Aorta (tissue), 5 donors: ENCODE measurements around the gene RAB20. TPM values are rescaled to one million over a fixed set of nuclear protein-coding genes. Genes with fewer than 3 reads are reported as not detected.

Experiments used
- ATAC-seq: fragments of 200-7000 bp; cut with Tn5 transposase; one replicate; pipeline ENCODE4 v1.9.1; 2022; ENCODE audit warnings: moderate library complexity; ENCODE audit not compliant: low FRiP score
- DNase-seq, 2 donors: peaks; one replicate each; pipeline ENCODE4 v3.0.0-alpha.2; 2020
- H3K27ac ChIP-seq, 2 donors: one replicate each; pipeline ENCODE4 v1.5.1; 2013; ENCODE audit warnings: low read length in 2 of 2, mild to moderate bottlenecking in 2 of 2, moderate library complexity in 2 of 2, control low read depth in 1 of 2, inconsistent platforms in 1 of 2, low read depth in 1 of 2
- H3K27me3 ChIP-seq, 2 donors: one replicate each; pipeline ENCODE4 v1.6.1; 2013; ENCODE audit warnings: control low read depth in 1 of 2, low read length in 1 of 2, mild to moderate bottlenecking in 1 of 2, moderate library complexity in 1 of 2; ENCODE audit not compliant: insufficient read depth in 2 of 2, control insufficient read depth in 1 of 2
- H3K36me3 ChIP-seq, 2 donors: one replicate each; pipeline ENCODE4 v1.6.1; 2013; ENCODE audit warnings: control low read depth in 1 of 2, low read length in 1 of 2, mild to moderate bottlenecking in 1 of 2; ENCODE audit not compliant: insufficient read depth in 2 of 2, control insufficient read depth in 1 of 2
- H3K4me1 ChIP-seq, 2 donors: one replicate each; pipeline ENCODE4 v1.6.1; 2013; ENCODE audit warnings: low read length in 2 of 2, control low read depth in 1 of 2, mild to moderate bottlenecking in 1 of 2, moderate library complexity in 1 of 2; ENCODE audit not compliant: insufficient read depth in 2 of 2, control insufficient read depth in 1 of 2
- H3K4me3 ChIP-seq, 2 donors: one replicate each; pipeline ENCODE4 v1.5.1; 2013; ENCODE audit warnings: low read length in 2 of 2, control low read depth in 1 of 2, mild to moderate bottlenecking in 1 of 2
- H3K9me3 ChIP-seq: one replicate; pipeline ENCODE4 v1.6.1; 2013; ENCODE audit warnings: mild to moderate bottlenecking, low read length; ENCODE audit not compliant: control insufficient read depth
- WGBS, 2 donors: extraction: QIAGEN DNeasy Blood & Tissue Kit; methylation state at CpG; one replicate each; pipeline ENCODE4 v1.1.7; 2013; 5-methylcytosine and 5-hydroxymethylcytosine counted together
- intact Hi-C, 2 donors: fragments of 100-400 bp; cut with DNase I; formaldehyde crosslinking; loops; one replicate each; pipeline versions ENCODE4 v1.14.2 to v1.15.0; 2022
- polyA plus RNA-seq, 2 donors: library from polyadenylated mRNA; stranded (reverse); fragments of 200-250 nt; gene quantifications; one replicate each; pipeline ENCODE4 v1.2.3, GENCODE V29; 2013
- total RNA-seq, 2 donors: library from RNA; stranded (reverse); fragmentation: NEBNext Ultra II Directional; extraction: Animal tissue kit (Norgen Biotek cat#: 25700); gene quantifications; one replicate each; pipeline ENCODE4 v1.2.1, GENCODE V29; 2021
- donor health status: healthy with polysubstance abuse.
- donor health status: Bipolar disorder and iron deficiency.
- donor health status: DM: no; HTN: no; CAD: no.
- donor health status: DM: no; HTN: no; CAD: no.
- donor health status: DM: yes; HTN: yes; CAD: no.

RAB20 gene
- total and polyA plus RNA-seq, 4 donors, result 12.9 to 22.4 (median 17.5) TPM

DNA sequence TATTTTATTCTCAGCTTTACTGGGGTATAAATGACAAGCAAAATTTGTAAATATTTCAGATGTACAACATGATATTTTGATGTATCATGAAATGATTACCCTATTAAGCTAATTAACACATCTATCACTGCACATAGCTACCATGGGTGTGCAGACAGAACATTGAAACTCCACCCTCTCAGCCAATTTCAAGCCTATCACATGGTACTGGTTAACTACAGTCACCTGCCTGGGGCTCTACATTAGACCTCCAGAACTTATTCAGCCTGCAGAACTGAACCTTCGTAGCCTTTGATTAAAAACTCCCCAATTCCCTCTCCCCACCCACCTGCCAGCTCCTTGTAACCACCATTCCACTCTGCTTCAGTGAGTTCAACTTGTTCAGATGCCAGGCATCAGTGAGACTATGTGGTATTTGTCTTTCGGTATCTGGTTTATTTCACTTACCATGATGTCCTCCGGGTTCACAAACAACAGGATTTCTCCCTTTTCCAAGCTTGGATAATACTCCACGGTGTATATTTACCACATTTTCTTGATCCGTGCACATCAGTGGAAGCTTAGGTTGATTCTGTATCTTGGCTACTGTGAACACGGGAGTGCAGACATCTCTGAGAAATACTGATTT, 19.2 kb downstream of the RAB20 start:
- WGBS, 2 donors, result 46 to 54% methylated on average over 6 of the region's 6 CpGs
- Histone ChIP-seq H3K9me3 (no peaks in the 10 kb centered on the region), H3K27ac (no peak overlapping the region), H3K4me1 (no peaks in the 10 kb centered on the region), H3K4me3 (no peak overlapping the region), H3K36me3 (no peaks in the 10 kb centered on the region), H3K27me3 (no peaks in the 10 kb centered on the region)
- ATAC-seq, result no peak
- intact Hi-C loops, result no loop called here
- DNase-seq, result no peak

DNA sequence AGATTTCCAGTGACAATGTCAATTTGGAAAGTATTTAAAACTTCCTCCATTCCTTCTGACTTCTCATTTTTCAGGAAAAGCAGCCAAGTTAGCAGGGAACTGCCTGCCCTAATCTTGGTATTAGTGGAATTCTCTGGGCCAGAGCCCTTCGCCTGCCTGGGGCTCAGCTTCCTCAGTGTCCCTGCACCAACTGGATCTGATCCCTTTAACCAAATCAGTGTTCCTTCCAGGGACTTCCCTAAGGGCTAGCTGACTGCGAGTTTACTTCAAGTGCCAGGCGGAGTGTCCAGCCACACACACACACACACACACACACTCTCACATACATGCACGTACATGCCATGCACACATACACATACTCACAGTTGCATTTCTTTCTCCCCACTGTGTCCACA, 20.0 kb downstream of the RAB20 start:
- H3K27ac ChIP-seq, result peak overlapping the region; percentile 3 to 52
- H3K36me3 ChIP-seq, result no peaks in the 10 kb centered on the region
- H3K9me3 ChIP-seq, result no peaks in the 10 kb centered on the region
- ATAC-seq, result peak; percentile 58
- H3K27me3 ChIP-seq, result no peaks in the 10 kb centered on the region
- H3K4me1 ChIP-seq, result no peaks in the 10 kb centered on the region
- intact Hi-C loops, result no loop called here
- WGBS, 2 donors, result 3 to 4% methylated on average over 4 of the region's 4 CpGs
- no peak overlapping the region for H3K4me3 ChIP-seq
- DNase-seq, result peak in 1 of 2 donors; percentile 63

DNA sequence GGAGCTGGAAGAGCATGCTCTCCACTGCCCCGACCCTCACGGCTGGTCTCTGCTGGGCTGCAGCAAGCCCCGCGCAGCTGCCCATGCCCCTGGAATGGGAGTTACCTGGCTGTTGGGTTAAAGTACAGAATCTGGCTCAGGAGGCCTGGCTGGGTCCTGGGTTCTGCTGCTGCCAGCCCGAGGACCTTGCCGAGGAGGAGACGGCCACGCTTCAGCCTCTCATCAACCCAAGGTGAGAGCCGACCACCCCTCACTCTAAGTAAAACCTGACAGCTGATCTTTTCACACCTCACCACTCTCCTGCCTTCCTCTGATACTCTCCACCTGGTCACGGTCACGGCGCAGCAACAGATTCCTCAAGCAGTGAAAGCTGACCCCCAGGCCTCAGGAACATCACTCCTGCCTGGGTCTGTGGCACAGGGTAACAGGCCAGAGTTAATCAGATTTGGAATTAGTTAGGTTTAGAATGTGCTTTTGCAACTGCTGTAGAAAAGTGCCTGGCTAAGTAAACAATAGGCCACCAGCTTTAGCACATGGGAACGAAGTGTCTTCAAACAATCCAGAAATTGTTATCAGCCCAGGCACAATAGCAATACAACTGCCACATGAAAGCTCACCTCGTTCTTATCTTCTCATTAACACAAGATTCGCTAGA, 20.5 kb downstream of the RAB20 start:
- no peaks in the 10 kb centered on the region for H3K9me3 ChIP-seq

GRCh38 chr13:110539894-110540293, 21.6 kb downstream of the RAB20 start:
- WGBS, 2 donors, result 33 to 44% methylated on average over 5 of the region's 5 CpGs
- no peak for DNase-seq
- Histone ChIP-seq H3K27me3 (no peaks in the 10 kb centered on the region), H3K4me3 (no peak overlapping the region), H3K36me3 (no peaks in the 10 kb centered on the region), H3K27ac (peak overlapping the region in 1 of 2 donors; percentile 32), H3K9me3 (no peaks in the 10 kb centered on the region), H3K4me1 (no peaks in the 10 kb centered on the region)
- intact Hi-C loops, result no loop called here
- ATAC-seq, result no peak

More for the DNA sequence above, 20.5 kb downstream of the RAB20 start:
- no peak for ATAC-seq
- peak in 1 of 2 donors; percentile 57 for DNase-seq
- 56 to 58% methylated on average over 15 of the region's 15 CpGs for WGBS, 2 donors
- Histone ChIP-seq H3K4me1 (no peaks in the 10 kb centered on the region), H3K27me3 (no peaks in the 10 kb centered on the region), H3K4me3 (no peak overlapping the region), H3K27ac (peak overlapping the region; percentile 49 to 52), H3K36me3 (no peaks in the 10 kb centered on the region)
- intact Hi-C loops, result no loop called here

DNA sequence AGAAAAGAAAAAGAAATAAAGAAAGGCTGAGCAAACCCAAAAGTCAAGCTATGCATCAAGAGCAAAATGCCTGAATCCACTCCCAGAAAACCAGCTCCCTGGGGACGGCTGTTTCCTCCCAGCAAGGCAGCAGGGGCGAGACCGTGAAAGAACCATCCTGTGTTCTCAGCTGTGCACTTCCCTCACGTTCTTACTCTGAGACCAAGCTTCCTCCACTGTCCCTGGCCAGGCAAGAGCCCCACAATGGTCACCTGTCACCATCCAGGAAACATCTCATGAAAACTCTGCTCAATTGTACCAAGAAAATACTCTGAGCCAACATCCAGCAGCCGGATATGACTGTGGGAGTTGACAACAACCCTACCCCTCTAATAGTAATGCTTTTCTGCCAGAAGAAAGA, 22.9 kb downstream of the RAB20 start:
- ATAC-seq (peak; percentile 62), DNase-seq (peak in 1 of 2 donors; percentile 79)
- peak overlapping the region in 1 of 2 donors; percentile 43 for H3K27ac ChIP-seq
- H3K4me1 ChIP-seq, result no peaks in the 10 kb centered on the region
- WGBS, 2 donors, result 2 to 4% methylated on average over 5 of the region's 5 CpGs
- no peaks in the 10 kb centered on the region for H3K36me3 ChIP-seq
- no peaks in the 10 kb centered on the region for H3K27me3 ChIP-seq
- intact Hi-C loops, result no loop called here
- H3K4me3 ChIP-seq, result no peak overlapping the region
- H3K9me3 ChIP-seq, result no peaks in the 10 kb centered on the region

GRCh38 chr13:110536006-110536693, 25.4 kb downstream of the RAB20 start:
- 88 to 91% methylated on average over 18 of the region's 18 CpGs for WGBS, 2 donors
- Histone ChIP-seq H3K36me3 (no peaks in the 10 kb centered on the region), H3K27me3 (no peaks in the 10 kb centered on the region), H3K27ac (no peak overlapping the region), H3K9me3 (no peaks in the 10 kb centered on the region), H3K4me3 (no peak overlapping the region), H3K4me1 (no peaks in the 10 kb centered on the region)
- intact Hi-C loops, result no loop called here
- peak in 1 of 2 donors; percentile 89 for DNase-seq
- ATAC-seq, result peak; percentile 53

DNA sequence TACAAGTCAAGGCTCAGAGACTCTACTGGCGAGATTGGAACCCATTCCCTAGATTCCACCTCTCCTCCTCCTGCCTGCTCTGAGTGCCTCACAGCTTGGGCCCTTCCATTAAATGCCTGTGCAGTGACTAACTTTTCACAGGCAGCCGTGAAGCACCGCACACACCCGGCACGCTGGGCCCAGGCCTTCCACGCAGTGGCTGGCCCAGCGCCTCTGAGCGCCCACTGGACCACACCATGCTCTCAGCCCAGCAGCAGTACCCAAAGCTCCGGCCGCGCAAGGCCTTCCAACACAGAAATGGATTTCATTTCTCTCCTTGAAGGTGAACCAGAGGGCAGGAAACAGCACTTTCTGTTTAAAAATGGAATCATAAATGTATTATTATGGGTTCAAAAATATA, 26.0 kb downstream of the RAB20 start:
- DNase-seq (no peak), ATAC-seq (no peak)
- intact Hi-C loops, result no loop called here
- Histone ChIP-seq H3K27me3 (no peaks in the 10 kb centered on the region), H3K27ac (no peak overlapping the region), H3K4me3 (no peak overlapping the region), H3K4me1 (no peaks in the 10 kb centered on the region), H3K36me3 (no peaks in the 10 kb centered on the region), H3K9me3 (no peaks in the 10 kb centered on the region)
- 85 to 87% methylated on average over 11 of the region's 11 CpGs for WGBS, 2 donors

DNA sequence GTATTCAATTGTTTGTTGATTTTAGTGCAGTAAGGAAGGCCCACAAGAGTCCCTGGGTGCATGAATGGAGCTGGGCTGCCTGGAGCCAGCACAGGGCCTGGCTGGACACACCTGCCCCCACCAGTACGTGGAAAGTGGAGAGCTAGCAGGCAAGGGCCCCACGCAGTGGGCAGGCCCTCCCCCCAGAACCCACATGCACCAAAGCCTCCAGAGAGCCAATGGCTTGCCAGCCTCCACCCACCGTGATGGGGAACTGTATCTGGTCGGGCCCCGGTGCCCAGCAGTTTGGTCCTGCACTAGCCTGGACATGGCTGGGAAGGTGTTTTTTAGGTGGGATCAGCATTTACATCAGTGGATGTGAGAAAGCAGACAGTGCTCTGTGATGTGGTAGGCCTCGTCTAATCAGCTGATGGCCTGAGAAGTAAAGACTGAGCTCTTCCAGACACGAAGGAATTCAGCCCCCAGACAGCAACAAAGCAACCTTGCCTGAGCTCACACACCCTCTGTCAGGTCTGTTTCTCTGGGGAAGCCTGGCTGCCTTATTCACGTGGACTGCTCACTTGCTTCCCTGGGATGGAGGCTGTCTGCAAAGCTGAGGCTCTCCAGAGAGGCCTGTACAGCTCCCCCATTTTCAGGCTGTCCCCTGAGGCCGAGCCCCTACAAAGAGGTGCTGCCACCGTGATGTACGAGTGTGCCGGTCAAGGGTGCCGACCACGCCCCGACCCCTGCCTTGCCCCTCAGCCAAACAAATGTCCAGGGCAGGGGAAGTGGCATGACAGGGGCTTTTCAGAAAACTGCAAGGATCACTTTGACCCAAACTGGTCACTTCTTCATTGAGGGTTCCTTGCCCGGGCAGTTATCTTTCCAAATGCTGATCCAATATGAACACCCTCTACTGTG, 27.5 kb downstream of the RAB20 start:
- Histone ChIP-seq H3K27ac (no peak overlapping the region), H3K4me3 (no peak overlapping the region), H3K27me3 (no peaks in the 10 kb centered on the region), H3K4me1 (no peaks in the 10 kb centered on the region), H3K36me3 (no peaks in the 10 kb centered on the region), H3K9me3 (no peaks in the 10 kb centered on the region)
- peak in 1 of 2 donors; percentile 46 for DNase-seq
- 84 to 87% methylated on average over 16 of the region's 16 CpGs for WGBS, 2 donors
- ATAC-seq, result no peak
- intact Hi-C loops, result no loop called here
